Limb (tissue), 2 donors: ENCODE data around the gene CALR3.
"Not testable (repeated sequence)": the region's sequence is repeated elsewhere in the genome, so short reads cannot be mapped to it uniquely, and the experiment has no call there.

Experiments
- DNase-seq, 2 donors: peaks; one replicate each; pipeline ENCODE4 v3.0.0-alpha.2; 2016; ENCODE audit errors: extremely low spot score in 2 of 2

Gene CALR3

DNA sequence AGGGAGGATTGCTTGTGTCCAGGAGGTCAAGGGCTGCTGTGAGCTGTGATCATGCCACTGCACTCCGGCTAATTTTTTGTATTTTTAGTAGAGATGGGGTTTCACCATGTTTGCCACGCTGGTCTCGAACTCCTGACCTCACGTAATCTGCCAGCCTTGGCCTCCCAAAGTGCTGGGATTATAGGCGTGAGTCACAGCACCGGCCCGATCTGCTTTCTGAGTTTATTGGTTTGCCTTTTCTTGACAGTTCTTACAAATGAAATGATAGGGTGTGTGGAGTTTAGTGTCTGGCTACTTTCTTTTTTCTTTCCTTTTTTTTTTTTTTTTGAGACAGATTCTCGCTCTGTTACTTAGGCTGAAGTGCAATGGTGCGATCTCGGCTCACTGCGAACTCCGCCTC lies 1.1 kb upstream of the CALR3 start:
- DNase-seq = no peak

DNA sequence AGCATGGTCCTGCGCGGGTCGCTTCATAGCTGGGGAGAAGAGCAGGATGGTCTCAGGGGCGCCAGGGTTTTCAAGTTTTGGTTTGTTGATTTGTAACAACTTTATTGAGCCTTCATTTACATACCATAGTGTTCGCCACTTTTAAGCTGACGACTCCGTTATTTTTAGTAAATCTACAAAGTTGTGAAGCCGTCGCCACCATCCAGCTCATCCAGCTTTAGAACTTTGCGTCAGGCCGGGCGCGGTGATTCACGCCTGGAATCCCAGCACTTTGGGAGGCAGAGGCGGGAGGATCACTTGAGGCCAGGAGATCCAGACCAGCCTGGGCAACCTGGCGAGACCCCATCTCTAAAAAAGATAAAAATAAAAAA lies 631 bp upstream of the CALR3 start:
- DNase-seq = no peak

- DNase-seq = not testable (repeated sequence)
Measured at GRCh38 chr19:16486476-16486875, 9.5 kb downstream of the CALR3 start.

DNA sequence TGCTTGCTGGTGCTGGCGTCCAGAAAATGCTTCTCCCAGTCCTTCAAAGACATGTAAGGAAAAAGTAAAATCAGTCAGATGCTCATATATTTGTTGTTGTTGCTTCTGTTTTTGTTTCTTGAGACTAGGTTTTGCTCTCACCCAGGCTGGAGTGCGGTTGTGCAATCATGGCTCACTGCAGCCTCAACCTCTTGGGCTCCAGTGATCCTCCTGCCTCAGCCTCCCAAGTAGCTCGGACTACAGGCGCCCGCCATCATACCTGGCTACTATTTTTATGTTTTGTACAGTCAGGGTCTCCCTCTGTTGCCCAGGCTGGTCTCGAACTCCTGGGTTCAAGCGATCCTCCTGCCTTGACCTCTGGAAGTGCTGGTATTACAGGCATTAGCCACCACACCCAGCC lies 13.2 kb downstream of the CALR3 start:
- DNase-seq = no peak

GRCh38 chr19:16477311-16477710 lies 18.7 kb downstream of the CALR3 start:
- no peak for DNase-seq

DNA sequence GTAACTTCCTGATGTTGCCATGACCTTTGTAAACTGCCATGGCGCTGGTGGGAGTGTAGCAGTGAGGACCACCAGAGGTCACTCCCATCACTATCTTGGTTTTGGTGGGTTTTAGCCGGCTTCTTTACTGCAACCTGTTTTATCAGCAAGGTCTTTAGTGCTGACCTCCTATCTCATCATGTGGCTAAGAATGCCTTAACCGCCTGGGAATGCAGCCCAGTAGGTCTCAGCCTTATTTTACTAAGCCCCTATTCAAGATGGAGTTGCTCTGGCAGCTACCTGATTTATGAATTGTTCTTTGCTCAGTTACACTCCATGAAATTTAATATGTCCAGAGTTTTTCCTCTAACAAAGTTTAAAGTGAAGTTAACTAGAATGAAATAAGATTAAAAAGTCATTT lies 19.6 kb downstream of the CALR3 start:
- no peak for DNase-seq

DNA sequence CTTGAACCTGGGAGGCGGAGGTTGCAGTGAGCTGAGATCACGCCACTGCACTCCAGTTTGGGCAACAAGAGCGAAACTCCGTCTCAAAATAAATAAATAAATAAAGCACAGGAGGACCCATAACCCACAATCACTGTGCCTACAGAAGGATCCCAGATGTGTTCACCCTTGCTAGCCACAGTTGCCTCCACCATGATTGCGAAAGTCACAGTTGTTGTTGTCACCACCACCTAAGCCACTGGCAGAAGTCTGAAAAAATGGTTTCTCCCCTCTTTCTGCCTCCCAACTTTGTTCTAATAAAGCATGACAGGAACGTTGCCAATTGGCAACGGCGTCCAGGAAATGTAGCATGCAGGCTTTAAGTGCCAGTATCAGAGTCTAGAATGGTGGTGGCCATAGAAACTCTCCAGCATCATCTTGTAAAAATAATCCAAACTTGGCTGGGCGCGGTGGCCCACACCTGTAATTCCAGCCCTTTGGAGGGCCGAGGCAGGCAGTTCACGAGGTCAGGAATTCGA lies 22.0 kb downstream of the CALR3 start:
- no peak for DNase-seq

DNA sequence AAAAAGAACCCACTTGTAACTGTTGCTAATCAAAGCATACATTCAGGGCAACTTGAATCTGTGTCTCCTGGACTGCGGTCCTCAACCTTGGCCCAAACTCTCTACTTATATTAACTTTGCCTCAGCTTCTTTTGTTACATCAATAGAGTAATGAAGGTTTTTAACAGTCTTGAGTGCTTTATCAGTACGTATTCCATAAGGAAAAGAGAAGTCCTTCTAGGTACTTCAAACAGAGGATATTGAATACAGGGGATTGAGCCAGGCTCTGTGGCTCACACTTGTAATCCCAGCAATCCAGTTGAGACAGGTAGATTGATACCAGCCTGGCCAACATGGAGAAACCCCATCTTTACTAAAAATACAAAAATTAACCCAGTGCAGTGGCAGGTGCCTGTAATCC lies 23.0 kb downstream of the CALR3 start:
- DNase-seq = no peak

GRCh38 chr19:16472559-16472899 lies 23.4 kb downstream of the CALR3 start:
- not testable (repeated sequence) for DNase-seq

GRCh38 chr19:16470911-16471811 lies 24.8 kb downstream of the CALR3 start:
- DNase-seq = no peak

- no peak for DNase-seq
Measured at GRCh38 chr19:16470541-16470910, 25.4 kb downstream of the CALR3 start.

DNA sequence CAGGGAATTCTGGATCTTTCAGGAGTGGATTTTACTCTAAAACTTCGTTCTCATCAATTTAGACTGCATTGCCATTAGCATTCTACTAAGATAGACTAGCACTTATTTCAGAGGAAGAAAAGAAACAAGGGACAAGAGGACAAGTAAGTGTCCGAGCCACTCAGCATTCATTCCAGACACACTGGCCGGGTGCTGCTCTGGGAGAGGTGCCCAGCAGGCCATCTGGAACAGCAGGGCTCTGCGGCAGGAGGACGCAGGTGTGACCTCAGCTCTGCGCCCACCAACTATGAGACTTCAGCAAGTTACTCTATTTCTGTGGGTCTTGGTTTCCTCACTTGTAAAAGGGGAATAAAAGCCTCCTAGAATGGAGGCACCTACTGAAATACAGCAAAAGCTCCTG lies 28.4 kb downstream of the CALR3 start:
- DNase-seq = no peak

DNA sequence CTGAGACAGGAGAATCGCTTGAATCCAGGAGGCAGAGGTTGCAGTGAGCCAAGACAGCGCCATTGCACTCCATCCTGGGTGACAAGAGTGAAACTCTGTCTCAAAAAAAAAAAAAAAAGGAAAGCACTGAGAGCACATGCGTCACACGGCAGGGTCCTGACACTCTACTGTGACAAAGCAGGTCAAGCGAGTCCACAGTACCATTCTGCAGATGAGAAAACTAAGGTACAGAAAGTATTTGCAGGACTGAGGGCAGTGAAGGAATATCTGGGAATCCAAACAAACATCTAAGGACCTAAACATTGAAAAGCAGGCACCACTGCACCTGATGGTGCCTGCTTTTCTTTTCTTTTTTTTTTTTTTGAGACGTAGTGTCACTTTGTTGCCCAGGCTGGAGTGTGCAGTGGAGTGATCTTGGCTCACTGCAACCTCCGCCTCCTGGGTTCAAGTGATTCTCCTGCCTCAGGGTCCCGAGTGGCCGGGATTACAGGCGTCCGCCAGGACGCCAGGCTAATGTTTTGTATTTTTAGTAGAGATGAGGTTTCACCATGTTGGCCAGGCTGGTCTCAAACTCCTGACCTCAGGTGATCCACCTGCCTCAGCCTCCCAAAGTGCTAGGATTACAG lies 29.1 kb downstream of the CALR3 start:
- DNase-seq = not testable (repeated sequence)

DNA sequence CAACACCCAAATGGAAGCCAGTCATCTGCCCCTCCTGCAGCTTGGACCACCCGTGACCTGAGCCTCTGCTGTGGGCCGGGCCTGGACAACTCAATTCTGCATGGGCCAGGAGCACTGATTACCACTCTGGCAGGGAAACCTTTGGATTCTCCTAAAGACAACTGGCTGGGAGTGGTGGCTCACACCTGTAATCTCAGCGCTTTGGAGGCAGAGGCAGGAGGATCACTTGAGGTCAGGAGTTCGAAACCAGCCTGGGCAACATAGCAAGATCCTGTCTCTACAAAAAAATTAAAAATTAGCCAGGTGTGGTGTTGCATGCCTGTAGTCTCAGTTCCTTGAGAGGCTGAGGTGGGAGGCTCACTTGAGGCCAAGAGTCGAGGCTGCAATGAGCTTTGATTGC lies 30.7 kb downstream of the CALR3 start:
- no peak for DNase-seq

- no peak for DNase-seq
Measured at GRCh38 chr19:16463991-16464575, 31.9 kb downstream of the CALR3 start.

DNA sequence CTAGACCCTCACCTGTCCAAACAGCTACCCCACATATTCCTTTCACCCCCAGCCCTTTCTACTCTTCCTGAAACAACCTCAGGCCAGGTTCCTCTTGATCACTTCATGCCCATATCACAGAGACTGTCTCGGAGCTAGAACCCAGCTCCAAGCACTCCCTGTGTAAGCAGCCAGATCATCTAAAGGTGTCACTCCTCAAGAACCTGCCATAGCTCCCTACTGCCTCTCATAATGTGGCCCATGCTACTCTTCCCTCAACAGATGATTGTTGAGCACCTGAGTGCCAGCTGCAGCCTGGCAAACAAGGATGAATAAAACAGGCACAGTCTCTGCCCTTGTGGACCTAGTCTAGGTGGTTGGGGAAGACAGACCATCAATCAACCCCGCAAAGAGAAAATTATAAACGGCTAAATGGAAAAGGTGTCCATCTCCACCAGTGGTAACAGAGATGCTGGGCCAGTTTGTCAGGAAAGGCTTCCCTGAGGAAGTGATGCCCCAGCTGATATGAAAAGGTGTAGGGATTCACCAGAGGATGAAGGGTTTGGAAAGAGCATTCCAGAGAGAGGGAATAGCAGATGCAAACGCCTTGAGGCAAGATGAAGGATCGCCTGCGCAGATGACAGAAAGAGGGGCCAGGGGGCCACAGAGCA lies 32.5 kb downstream of the CALR3 start:
- DNase-seq = no peak

GRCh38 chr19:16462757-16463250 lies 33.2 kb downstream of the CALR3 start:
- DNase-seq = no peak

DNA sequence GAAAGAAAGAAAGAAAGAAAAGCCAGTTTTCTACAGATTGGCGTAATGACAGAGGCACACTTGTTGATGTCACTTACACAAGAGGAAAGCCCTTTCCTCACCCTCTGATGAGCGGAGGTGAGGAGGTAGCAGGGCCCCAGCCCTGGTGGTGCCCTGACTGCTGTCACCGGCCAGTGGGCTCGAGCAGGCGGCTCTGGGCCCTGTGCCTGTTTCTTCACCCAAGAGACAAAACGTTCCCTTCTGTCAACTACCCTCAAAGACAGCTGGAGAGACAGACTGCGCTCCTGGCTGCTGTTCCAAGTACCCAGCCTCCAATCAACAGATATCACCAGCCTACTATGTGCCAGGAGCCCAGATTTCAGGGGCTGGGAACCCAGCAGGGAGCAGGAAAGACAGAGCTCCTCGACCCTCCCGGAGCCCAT lies 34.3 kb downstream of the CALR3 start:
- DNase-seq = no peak

DNA sequence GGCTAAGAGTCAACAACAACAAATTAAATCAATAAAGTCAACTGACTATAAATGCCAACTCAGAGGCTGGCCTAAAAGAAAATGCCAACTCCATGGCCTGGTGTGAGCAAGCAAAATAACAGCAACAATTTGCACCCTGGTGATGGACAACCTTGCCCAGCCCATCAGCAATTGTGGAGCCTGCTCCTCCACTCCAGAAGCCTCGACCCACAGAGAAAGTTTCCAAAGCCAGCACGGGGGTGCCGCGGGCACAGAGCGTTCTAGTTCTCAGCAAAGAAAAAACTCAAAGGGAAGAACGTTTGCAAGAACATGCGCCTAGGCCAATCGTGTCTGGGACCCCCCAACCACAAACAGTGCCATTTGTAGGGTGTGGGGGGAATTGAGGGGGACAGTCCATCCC lies 35.5 kb downstream of the CALR3 start:
- no peak for DNase-seq

GRCh38 chr19:16459680-16460079 lies 36.3 kb downstream of the CALR3 start:
- no peak for DNase-seq

DNA sequence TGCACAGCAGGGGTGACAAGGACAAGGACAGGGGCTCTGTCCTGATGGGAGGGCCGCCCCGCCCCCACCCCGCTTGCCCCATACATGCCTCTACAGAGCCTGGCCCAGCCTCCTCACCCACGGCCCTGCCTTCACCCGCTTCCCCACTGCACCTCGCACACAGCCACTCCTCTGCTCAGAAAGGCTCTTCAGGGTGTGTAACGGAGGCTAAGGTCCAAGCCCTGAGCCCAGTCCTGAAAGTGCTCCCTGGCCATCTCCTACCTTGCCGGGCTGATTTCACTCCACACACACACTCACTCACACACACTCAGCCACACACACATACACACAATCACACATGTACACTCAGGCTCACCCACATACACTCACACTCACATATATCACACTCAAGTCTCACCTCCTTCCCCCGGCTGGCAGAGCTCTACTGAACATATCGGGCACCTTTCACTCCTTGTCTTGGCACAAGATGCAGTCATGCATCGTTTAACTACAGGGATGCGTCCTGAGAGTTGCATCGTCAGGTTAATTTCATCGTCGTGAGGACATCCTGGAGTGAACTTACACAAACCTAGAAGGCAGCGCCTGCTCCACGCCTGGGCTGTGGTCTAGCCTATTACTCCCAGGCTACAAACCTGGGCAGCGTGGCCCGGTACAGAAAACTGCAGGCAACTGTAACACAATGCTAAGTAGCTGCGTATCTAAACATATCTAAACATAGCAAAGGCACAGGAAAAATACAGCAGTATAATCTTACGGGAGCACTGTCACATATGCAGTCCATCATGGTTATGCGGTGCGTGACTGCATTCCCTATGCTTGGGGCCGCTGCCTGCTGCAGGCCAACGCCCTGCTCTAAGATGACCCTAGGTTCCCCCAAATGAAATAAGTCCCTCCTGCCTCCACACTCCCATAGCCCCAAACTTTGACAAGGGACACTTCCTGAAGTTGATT lies 37.3 kb downstream of the CALR3 start:
- DNase-seq = no peak
